Thyroid gland (tissue), 4 donors: Measurements from ENCODE around the gene BIK. TPM values are rescaled to one million over a fixed set of nuclear protein-coding genes. Genes with fewer than 3 reads are reported as not detected.
"Not testable (repeated sequence)": the region's sequence is repeated elsewhere in the genome, so short reads cannot be mapped to it uniquely, and the experiment has no call there.

Experiments
- DNase-seq, 2 donors: peaks; one replicate each; pipeline ENCODE4 v3.0.0-alpha.2; 2019
- H3K27ac ChIP-seq, 3 donors: fragments of 200-600 bp; sonication (generic); 1 replicate in 2 of 3; 2 replicates in 1 of 3; pipeline ENCODE4 v1.5.1; 2016 to 2019; ENCODE audit warnings: mild to moderate bottlenecking in 1 of 3, moderate library complexity in 1 of 3
- H3K27me3 ChIP-seq: fragments of 200-600 bp; sonication (generic); one replicate; pipeline ENCODE4 v1.5.1; 2019
- H3K36me3 ChIP-seq, 2 donors: fragments of 200-600 bp; sonication (generic); one replicate each; pipeline ENCODE4 v1.5.1; 2016 to 2019
- H3K4me1 ChIP-seq, 2 donors: fragments of 200-600 bp; sonication (generic); one replicate each; pipeline ENCODE4 v1.5.1; 2017 to 2019
- H3K4me3 ChIP-seq, 3 donors: fragments of 200-600 bp; sonication (generic); replicated peaks in 1 of 3; 1 replicate in 2 of 3; 2 replicates in 1 of 3; pipeline ENCODE4 v1.5.1; 2016; ENCODE audit warnings: mild to moderate bottlenecking in 1 of 3
- H3K9me3 ChIP-seq: fragments of 200-600 bp; sonication (generic); one replicate; pipeline ENCODE4 v1.5.1; 2017
- POLR2A ChIP-seq, 2 donors: fragments of 450-650 bp; IDR thresholded peaks; one replicate each; pipeline ENCODE4 v1.6.1; 2017; ENCODE audit warnings: antibody characterized with exemption in 2 of 2, mild to moderate bottlenecking in 2 of 2, moderate library complexity in 1 of 2
- WGBS, 2 donors: methylation state at CpG; one replicate each; pipeline ENCODE4 v1.1.5; 2017; 5-methylcytosine and 5-hydroxymethylcytosine counted together
- intact Hi-C: fragments of 100-400 bp; cut with DNase I; formaldehyde crosslinking; loops from one replicate; pipeline ENCODE4 v1.15.1; 2023
- total RNA-seq, 4 donors: library from RNA; depleted of rRNA; stranded (reverse); fragments of >200 nt; gene quantifications; one replicate each; pipeline ENCODE4 v1.2.3, GENCODE V29; 2016
- TF ChIP-seq, protein P1 (sequence below), 6 experiments: fragments of 200-600 bp in 3 of 6; fragments of 450-650 bp in 3 of 6; sonication (generic) in 3 of 6; IDR thresholded peaks; one replicate each; pipeline ENCODE4 v1.5.1; 2016 to 2019; ENCODE audit warnings: antibody characterized with exemption in 6 of 6, mild to moderate bottlenecking in 2 of 6, inconsistent platforms in 1 of 6, moderate library complexity in 1 of 6

BIK gene
- total RNA-seq, 4 donors from 2014 or later = 4.1 to 12.1 (median 5.7) TPM

DNA sequence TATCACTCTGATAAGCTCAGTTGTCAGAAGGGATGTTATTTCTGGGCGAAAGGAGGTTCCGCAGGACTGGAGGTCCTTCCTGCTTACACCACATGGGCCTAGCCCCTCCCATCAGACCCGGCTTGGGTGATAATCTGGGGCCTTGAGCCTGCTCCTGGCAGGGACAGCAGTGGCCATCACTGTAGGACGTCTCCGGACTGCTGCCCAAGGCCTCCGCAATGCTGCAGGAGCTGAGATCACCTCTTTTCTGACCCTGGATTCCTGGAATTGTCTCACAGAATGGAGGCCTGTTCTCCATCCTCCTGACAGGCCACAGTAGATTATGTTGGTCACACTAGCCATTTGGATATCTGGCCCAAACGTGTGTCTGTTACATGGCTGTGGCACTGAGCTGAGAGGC is 9.2 kb upstream of the BIK start:
- no peak for DNase-seq
- H3K9me3 ChIP-seq = no peaks in the 10 kb centered on the region
- H3K4me1 ChIP-seq = peaks cover 11 to 19% of the 10 kb centered on the region in 2 donors
- no peaks in the 10 kb centered on the region for H3K27me3 ChIP-seq
- H3K4me3 ChIP-seq = no peak overlapping the region
- intact Hi-C loops = no loop called here
- 70 to 89% methylated on average over 1 to 7 of the region's 7 CpGs for WGBS, 2 donors
- H3K27ac ChIP-seq = no peak overlapping the region
- H3K36me3 ChIP-seq = no peaks in the 10 kb centered on the region
- TF ChIP-seq, protein P1, sequence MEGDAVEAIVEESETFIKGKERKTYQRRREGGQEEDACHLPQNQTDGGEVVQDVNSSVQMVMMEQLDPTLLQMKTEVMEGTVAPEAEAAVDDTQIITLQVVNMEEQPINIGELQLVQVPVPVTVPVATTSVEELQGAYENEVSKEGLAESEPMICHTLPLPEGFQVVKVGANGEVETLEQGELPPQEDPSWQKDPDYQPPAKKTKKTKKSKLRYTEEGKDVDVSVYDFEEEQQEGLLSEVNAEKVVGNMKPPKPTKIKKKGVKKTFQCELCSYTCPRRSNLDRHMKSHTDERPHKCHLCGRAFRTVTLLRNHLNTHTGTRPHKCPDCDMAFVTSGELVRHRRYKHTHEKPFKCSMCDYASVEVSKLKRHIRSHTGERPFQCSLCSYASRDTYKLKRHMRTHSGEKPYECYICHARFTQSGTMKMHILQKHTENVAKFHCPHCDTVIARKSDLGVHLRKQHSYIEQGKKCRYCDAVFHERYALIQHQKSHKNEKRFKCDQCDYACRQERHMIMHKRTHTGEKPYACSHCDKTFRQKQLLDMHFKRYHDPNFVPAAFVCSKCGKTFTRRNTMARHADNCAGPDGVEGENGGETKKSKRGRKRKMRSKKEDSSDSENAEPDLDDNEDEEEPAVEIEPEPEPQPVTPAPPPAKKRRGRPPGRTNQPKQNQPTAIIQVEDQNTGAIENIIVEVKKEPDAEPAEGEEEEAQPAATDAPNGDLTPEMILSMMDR (IDR thresholded peaks at IDR 0.05) = no peak
- TF ChIP-seq POLR2A (IDR thresholded peaks at IDR 0.05) = no peak

DNA sequence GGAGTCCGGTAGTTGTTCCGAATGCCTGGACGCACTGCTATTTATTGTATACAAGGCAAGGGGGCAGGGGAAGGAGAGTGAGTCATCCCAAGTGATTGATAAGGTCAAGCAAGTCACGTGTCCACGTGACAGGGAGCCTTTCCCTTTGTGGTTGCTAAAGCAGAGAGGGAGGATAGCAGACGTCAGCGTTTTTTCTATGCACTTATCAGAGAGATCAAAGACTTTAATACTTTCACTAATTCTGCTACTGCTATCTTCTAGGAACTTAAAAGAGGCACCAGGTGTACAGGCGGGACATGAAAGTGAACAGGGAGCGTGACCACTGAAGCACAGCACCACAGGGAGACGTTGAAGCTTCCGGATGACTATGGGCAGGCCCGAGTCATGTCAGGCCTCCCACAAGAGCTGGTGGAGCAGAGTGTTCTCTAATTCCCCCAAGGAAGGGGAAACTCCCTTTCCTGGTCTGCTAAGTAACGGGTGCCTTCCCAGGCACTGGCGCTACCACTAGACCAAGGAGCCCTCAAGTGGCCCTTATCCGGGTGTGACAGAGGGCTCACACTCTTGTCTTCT is 6.4 kb upstream of the BIK start:
- intact Hi-C loops, H3K4me3 ChIP-seq, H3K27me3 ChIP-seq, H3K9me3 ChIP-seq, H3K36me3 ChIP-seq: not testable (repeated sequence)
- peak in 1 of 2 donors; percentile 16 for TF ChIP-seq POLR2A (IDR thresholded peaks at IDR 0.05)
- WGBS, 2 donors = 42 to 44% methylated on average over 14 to 15 of the region's 15 CpGs
- peaks cover 11 to 19% of the 10 kb centered on the region in 2 donors for H3K4me1 ChIP-seq
- DNase-seq = peak; percentile 88 to 90
- peak overlapping the region; percentile 42 to 83 (median 73) for H3K27ac ChIP-seq

- Histone ChIP-seq H3K4me1 (peaks cover 12 to 22% of the 10 kb centered on the region in 2 donors), H3K27ac (peak overlapping the region; percentile 31 to 83 (median 73))
Measured at GRCh38 chr22:43104950-43105349, 5.6 kb upstream of the BIK start.

DNA sequence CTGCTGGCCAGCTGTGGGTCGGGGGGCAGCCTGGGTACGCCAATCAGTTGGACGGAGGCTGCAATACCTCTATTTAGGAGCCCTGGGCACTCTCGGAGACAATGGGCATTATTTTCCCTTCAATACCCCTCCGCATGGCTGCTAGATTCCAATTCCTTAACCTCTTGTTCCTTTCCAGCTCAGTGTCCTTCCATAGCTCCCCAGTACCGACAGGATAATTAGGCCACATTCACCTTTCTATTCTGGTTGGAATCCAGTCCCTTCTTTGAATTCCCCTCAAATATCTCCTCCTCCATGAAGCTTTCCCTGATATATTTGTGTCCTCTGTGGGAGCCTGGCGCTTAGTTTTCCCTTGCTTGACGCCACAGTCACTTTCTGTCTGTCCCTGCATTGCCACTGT is 4.2 kb upstream of the BIK start:
- no peak for DNase-seq
- intact Hi-C loops = no loop called here
- Histone ChIP-seq H3K9me3 (no peaks in the 10 kb centered on the region), H3K27me3 (no peaks in the 10 kb centered on the region), H3K27ac (no peak overlapping the region), H3K4me1 (peaks cover 18 to 34% of the 10 kb centered on the region in 2 donors), H3K36me3 (no peaks in the 10 kb centered on the region), H3K4me3 (no peak overlapping the region)
- TF ChIP-seq, protein P1 (IDR thresholded peaks at IDR 0.05) = no peak
- TF ChIP-seq POLR2A (IDR thresholded peaks at IDR 0.05) = no peak
- 91 to 94% methylated on average over 8 of the region's 8 CpGs for WGBS, 2 donors

More at GRCh38 chr22:43104950-43105349, 5.6 kb upstream of the BIK start:
- H3K9me3 ChIP-seq, H3K27me3 ChIP-seq, H3K4me3 ChIP-seq, H3K36me3 ChIP-seq, intact Hi-C loops, DNase-seq: not testable (repeated sequence)
- 98 to 99% methylated on average over 3 of the region's 3 CpGs for WGBS, 2 donors

GRCh38 chr22:43109511-43109910 is 1.0 kb upstream of the BIK start:
- Histone ChIP-seq H3K9me3 (no peaks in the 10 kb centered on the region), H3K36me3 (no peaks in the 10 kb centered on the region), H3K27me3 (no peaks in the 10 kb centered on the region), H3K27ac (no peak overlapping the region), H3K4me1 (peaks cover 13 to 25% of the 10 kb centered on the region in 2 donors), H3K4me3 (no peak overlapping the region)
- intact Hi-C loops = no loop called here
- DNase-seq = no peak
- WGBS, 2 donors = 48 to 54% methylated on average over 5 of the region's 5 CpGs
- TF ChIP-seq POLR2A (IDR thresholded peaks at IDR 0.05) = no peak
- TF ChIP-seq, protein P1 (IDR thresholded peaks at IDR 0.05) = no peak

- TF ChIP-seq, protein P1 (IDR thresholded peaks at IDR 0.05) = no peak
- TF ChIP-seq POLR2A (IDR thresholded peaks at IDR 0.05) = no peak
- Histone ChIP-seq H3K27ac (no peak overlapping the region), H3K27me3 (no peaks in the 10 kb centered on the region), H3K4me3 (peak overlapping the region in 2 of 3 donors; percentile 52 to 55), H3K36me3 (no peaks in the 10 kb centered on the region), H3K4me1 (peaks cover 13 to 22% of the 10 kb centered on the region in 2 donors), H3K9me3 (no peaks in the 10 kb centered on the region)
- 5 to 10% methylated on average over 19 to 20 of the region's 32 CpGs for WGBS, 2 donors
- intact Hi-C loops = no loop called here
- DNase-seq = no peak
Measured at GRCh38 chr22:43109921-43110443, 568 bp upstream of the BIK start.
